ENCODE results near the gene CFAP74.
"Not testable (repeated sequence)": the region's sequence is repeated elsewhere in the genome, so short reads cannot be mapped to it uniquely, and the experiment has no call there.

Gene CFAP74

GRCh38 chr1:1990222-1990621 lies 13.4 kb downstream of the CFAP74 start:
- no peaks in the 10 kb centered on the region for H3K9me3 ChIP-seq (ENCODE audit: insufficient read depth, low read depth, low read length)
- H3K27me3 ChIP-seq (ENCODE audit: insufficient read depth, low read length): no peaks in the 10 kb centered on the region
- H3K4me1 ChIP-seq (ENCODE audit: insufficient read depth, low read length): no peaks in the 10 kb centered on the region
- WGBS: 71% methylated on average over 9 of the region's 10 CpGs
- H3K27ac ChIP-seq (ENCODE audit: low read depth, low read length): no peak overlapping the region
- no peak overlapping the region for H3K9ac ChIP-seq (ENCODE audit: low read depth, low read length)
- H3K4me3 ChIP-seq (ENCODE audit: low read length): no peak overlapping the region
- H3K36me3 ChIP-seq (ENCODE audit: insufficient read depth, low read length): no peaks in the 10 kb centered on the region

DNA sequence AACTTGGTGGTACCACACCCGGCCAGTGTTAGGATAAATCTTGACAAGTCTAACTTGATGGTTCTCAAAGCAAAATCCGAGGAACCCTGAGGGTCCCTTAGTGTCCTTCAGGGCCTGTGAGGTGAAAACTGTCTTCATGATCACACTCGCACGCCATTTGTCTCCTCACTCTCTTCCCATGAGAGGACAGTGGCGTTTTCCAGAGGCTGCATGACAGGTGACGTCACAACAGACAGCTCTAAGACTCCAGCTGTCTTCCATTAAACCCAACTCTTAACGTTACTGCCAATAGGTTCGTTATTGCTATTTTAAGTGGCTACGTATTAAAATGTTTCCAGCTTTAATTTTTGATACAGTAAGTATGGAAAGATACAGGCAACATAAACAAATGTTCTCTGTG lies 13.8 kb downstream of the CFAP74 start:
- no peak overlapping the region for H3K27ac ChIP-seq (ENCODE audit: low read depth, low read length)
- 93% methylated on average over 9 of the region's 9 CpGs for WGBS

DNA sequence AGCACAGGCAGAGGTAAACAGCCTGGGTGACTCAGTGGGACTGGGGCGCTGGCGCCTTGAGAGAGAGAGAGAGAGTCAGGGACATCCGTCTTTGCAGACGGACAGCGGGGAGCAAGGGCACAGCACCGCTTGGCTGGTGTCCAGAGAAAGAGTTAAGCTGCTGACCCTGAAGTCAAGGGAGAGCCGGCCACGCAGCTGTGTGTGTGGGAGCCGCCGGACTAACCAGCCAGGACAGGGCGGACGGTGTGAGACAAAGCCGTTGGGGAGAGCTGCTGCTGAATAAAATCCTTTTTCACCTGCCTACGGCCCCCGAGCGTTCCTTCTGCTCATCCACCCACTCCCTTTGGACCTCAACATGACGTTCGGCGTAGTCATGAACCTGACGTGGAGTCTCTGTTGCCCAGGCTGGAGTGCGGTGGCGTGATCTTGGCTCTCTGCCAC lies 14.5 kb downstream of the CFAP74 start:
- 90% methylated on average over 22 of the region's 22 CpGs for whole genome bisulfite sequencing
- H3K27me3 ChIP-seq (ENCODE audit: insufficient read depth, low read length): no peaks in the 10 kb centered on the region
- H3K27ac ChIP-seq (ENCODE audit: low read depth, low read length): no peak overlapping the region
- no peaks in the 10 kb centered on the region for H3K4me1 ChIP-seq (ENCODE audit: insufficient read depth, low read length)
- H3K9me3 ChIP-seq (ENCODE audit: insufficient read depth, low read depth, low read length): no peaks in the 10 kb centered on the region
- H3K36me3 ChIP-seq (ENCODE audit: insufficient read depth, low read length): no peaks in the 10 kb centered on the region
- no peak overlapping the region for H3K4me3 ChIP-seq (ENCODE audit: low read length)
- H3K9ac ChIP-seq (ENCODE audit: low read depth, low read length): no peak overlapping the region

More for the DNA sequence above, 13.8 kb downstream of the CFAP74 start:
- Histone ChIP-seq H3K9ac (ENCODE audit: low read depth, low read length) (no peak overlapping the region), H3K27me3 (ENCODE audit: insufficient read depth, low read length) (no peaks in the 10 kb centered on the region), H3K36me3 (ENCODE audit: insufficient read depth, low read length) (no peaks in the 10 kb centered on the region), H3K4me1 (ENCODE audit: insufficient read depth, low read length) (no peaks in the 10 kb centered on the region), H3K4me3 (ENCODE audit: low read length) (no peak overlapping the region), H3K9me3 (ENCODE audit: insufficient read depth, low read depth, low read length) (no peaks in the 10 kb centered on the region)

GRCh38 chr1:1988061-1988945 lies 15.3 kb downstream of the CFAP74 start:
- Histone ChIP-seq H3K36me3 (ENCODE audit: insufficient read depth, low read length) (no peaks in the 10 kb centered on the region), H3K27me3 (ENCODE audit: insufficient read depth, low read length) (no peaks in the 10 kb centered on the region), H3K9me3 (ENCODE audit: insufficient read depth, low read depth, low read length) (no peaks in the 10 kb centered on the region), H3K27ac (ENCODE audit: low read depth, low read length) (no peak overlapping the region), H3K9ac (ENCODE audit: low read depth, low read length) (no peak overlapping the region), H3K4me3 (ENCODE audit: low read length) (no peak overlapping the region), H3K4me1 (ENCODE audit: insufficient read depth, low read length) (no peaks in the 10 kb centered on the region)
- WGBS: 78% methylated on average over 23 of the region's 29 CpGs

DNA sequence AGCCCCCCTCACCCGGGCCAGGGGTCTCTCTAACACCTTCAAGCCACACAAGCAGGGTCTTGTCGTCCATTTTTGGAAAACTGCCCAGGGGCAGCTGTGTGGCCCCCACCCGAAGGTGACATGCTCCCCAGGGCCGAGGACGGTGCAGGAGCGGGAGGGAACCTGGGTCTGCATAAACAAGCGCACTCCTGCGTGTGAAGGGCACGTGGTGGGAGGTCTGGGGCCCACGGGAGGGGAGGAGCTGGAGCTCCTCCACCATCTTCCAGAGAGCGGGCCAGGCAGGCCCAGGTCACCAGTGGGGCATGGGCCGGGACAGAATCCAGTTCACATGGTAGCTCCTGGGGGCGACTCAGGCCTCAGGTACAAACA lies 16.5 kb downstream of the CFAP74 start:
- 85% methylated on average over 13 of the region's 13 CpGs for WGBS
- H3K4me1 ChIP-seq (ENCODE audit: insufficient read depth, low read length): no peaks in the 10 kb centered on the region

DNA sequence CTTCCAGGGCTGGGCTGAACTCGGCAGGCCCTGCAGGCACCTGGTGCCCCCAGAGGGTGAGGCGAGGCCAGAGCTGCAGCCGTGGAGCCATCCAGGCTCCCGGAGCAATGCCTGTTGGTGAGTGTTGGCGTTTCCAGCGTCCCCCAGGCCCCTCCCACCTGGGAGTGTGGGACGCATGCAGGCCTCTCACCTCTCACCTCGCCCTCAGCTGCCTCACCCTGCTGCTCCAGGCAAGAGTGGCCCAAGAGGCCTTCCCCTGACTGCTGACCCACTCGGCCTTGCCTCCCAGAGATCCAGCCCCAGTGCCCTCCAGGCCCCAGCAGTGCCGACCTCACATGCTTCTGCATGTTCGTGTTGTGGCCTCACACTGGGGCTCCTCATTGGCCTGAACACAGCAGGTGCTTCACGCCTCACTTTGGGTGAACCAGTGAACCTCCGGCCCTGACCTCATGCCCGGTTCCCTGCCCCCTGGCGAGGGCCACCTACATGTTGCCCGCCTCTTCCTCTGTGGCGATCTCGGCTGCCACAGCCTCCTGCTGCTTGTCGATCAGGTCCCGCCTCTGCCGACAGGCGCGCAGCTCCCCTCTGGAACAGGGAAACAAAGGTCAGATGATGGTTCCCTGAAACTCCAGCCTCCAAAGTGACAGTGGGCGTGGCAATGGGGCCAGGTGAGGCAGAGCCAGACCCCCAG lies 17.0 kb downstream of the CFAP74 start:
- Histone ChIP-seq H3K4me1 (ENCODE audit: insufficient read depth, low read length) (no peaks in the 10 kb centered on the region), H3K9ac (ENCODE audit: low read depth, low read length) (no peak overlapping the region), H3K27me3 (ENCODE audit: insufficient read depth, low read length) (no peaks in the 10 kb centered on the region), H3K27ac (ENCODE audit: low read depth, low read length) (no peak overlapping the region), H3K4me3 (ENCODE audit: low read length) (no peak overlapping the region), H3K36me3 (ENCODE audit: insufficient read depth, low read length) (no peaks in the 10 kb centered on the region), H3K9me3 (ENCODE audit: insufficient read depth, low read depth, low read length) (no peaks in the 10 kb centered on the region)
- WGBS: 80% methylated on average over 24 of the region's 24 CpGs

More for the DNA sequence above, 16.5 kb downstream of the CFAP74 start:
- H3K36me3 ChIP-seq (ENCODE audit: insufficient read depth, low read length): no peaks in the 10 kb centered on the region
- no peaks in the 10 kb centered on the region for H3K9me3 ChIP-seq (ENCODE audit: insufficient read depth, low read depth, low read length)
- no peak overlapping the region for H3K4me3 ChIP-seq (ENCODE audit: low read length)
- H3K9ac ChIP-seq (ENCODE audit: low read depth, low read length): no peak overlapping the region
- H3K27me3 ChIP-seq (ENCODE audit: insufficient read depth, low read length): no peaks in the 10 kb centered on the region
- H3K27ac ChIP-seq (ENCODE audit: low read depth, low read length): no peak overlapping the region

GRCh38 chr1:1985375-1986050 lies 18.1 kb downstream of the CFAP74 start:
- H3K27me3 ChIP-seq (ENCODE audit: insufficient read depth, low read length): no peaks in the 10 kb centered on the region
- no peaks in the 10 kb centered on the region for H3K4me1 ChIP-seq (ENCODE audit: insufficient read depth, low read length)
- H3K9ac ChIP-seq (ENCODE audit: low read depth, low read length): no peak overlapping the region
- H3K36me3 ChIP-seq (ENCODE audit: insufficient read depth, low read length): no peaks in the 10 kb centered on the region
- H3K9me3 ChIP-seq (ENCODE audit: insufficient read depth, low read depth, low read length): no peaks in the 10 kb centered on the region
- WGBS: 92% methylated on average over 32 of the region's 32 CpGs
- no peak overlapping the region for H3K4me3 ChIP-seq (ENCODE audit: low read length)
- no peak overlapping the region for H3K27ac ChIP-seq (ENCODE audit: low read depth, low read length)

GRCh38 chr1:1984560-1985070 lies 19.0 kb downstream of the CFAP74 start:
- H3K4me1 ChIP-seq (ENCODE audit: insufficient read depth, low read length): no peaks in the 10 kb centered on the region
- no peaks in the 10 kb centered on the region for H3K36me3 ChIP-seq (ENCODE audit: insufficient read depth, low read length)
- H3K4me3 ChIP-seq (ENCODE audit: low read length): no peak overlapping the region
- H3K9ac ChIP-seq (ENCODE audit: low read depth, low read length): no peak overlapping the region
- H3K27me3 ChIP-seq (ENCODE audit: insufficient read depth, low read length): no peaks in the 10 kb centered on the region
- WGBS: 85% methylated on average over 17 of the region's 17 CpGs
- H3K9me3 ChIP-seq (ENCODE audit: insufficient read depth, low read depth, low read length): no peaks in the 10 kb centered on the region
- no peak overlapping the region for H3K27ac ChIP-seq (ENCODE audit: low read depth, low read length)

- no peak overlapping the region for H3K4me3 ChIP-seq (ENCODE audit: low read length)
- WGBS: 94% methylated on average over 36 of the region's 36 CpGs
- H3K4me1 ChIP-seq (ENCODE audit: insufficient read depth, low read length): no peaks in the 10 kb centered on the region
These were observed 21.0 kb downstream of the CFAP74 start for GRCh38 chr1:1982379-1983232.

GRCh38 chr1:1981631-1982327 lies 21.8 kb downstream of the CFAP74 start:
- not testable (repeated sequence) for H3K27me3 ChIP-seq (ENCODE audit: insufficient read depth, low read length); H3K4me1 ChIP-seq (ENCODE audit: insufficient read depth, low read length); H3K27ac ChIP-seq (ENCODE audit: low read depth, low read length); H3K36me3 ChIP-seq (ENCODE audit: insufficient read depth, low read length); H3K9ac ChIP-seq (ENCODE audit: low read depth, low read length); H3K4me3 ChIP-seq (ENCODE audit: low read length); H3K9me3 ChIP-seq (ENCODE audit: insufficient read depth, low read depth, low read length)
- 90% methylated on average over 68 of the region's 73 CpGs for WGBS

More at GRCh38 chr1:1982379-1983232, 21.0 kb downstream of the CFAP74 start:
- Histone ChIP-seq H3K9ac (ENCODE audit: low read depth, low read length) (no peak overlapping the region), H3K27ac (ENCODE audit: low read depth, low read length) (no peak overlapping the region), H3K27me3 (ENCODE audit: insufficient read depth, low read length) (no peaks in the 10 kb centered on the region), H3K9me3 (ENCODE audit: insufficient read depth, low read depth, low read length) (no peaks in the 10 kb centered on the region), H3K36me3 (ENCODE audit: insufficient read depth, low read length) (no peaks in the 10 kb centered on the region)
